Endometrial microvascular endothelial cells (primary cell): ENCODE results near the gene GH1. TPM values are rescaled to one million over a fixed set of nuclear protein-coding genes. Genes with fewer than 3 reads are reported as not detected.
"Not testable (repeated sequence)": the region's sequence is repeated elsewhere in the genome, so short reads cannot be mapped to it uniquely, and the experiment has no call there.

Experiments
- in situ Hi-C: cut with HindIII; loops from 2 replicates; pipeline ENCODE4 v1.10.0; 2017; ENCODE audit warnings: low sequenced_read_pairs, low pct_unique_long_range_greater_than_20kb; ENCODE audit errors: inconsistent ontology term
- total RNA-seq: library from RNA; depleted of rRNA; stranded (reverse); fragments of >200 nt; gene quantifications from one replicate; pipeline ENCODE4 v1.2.3, GENCODE V29; 2015; ENCODE audit errors: inconsistent ontology term

Gene GH1
- total RNA-seq, 1 donor from 2014 or later: not detected

GRCh38 chr17:63929860-63930766 lies 11.5 kb upstream of the GH1 start:
- in situ Hi-C loops: no loop called here

DNA sequence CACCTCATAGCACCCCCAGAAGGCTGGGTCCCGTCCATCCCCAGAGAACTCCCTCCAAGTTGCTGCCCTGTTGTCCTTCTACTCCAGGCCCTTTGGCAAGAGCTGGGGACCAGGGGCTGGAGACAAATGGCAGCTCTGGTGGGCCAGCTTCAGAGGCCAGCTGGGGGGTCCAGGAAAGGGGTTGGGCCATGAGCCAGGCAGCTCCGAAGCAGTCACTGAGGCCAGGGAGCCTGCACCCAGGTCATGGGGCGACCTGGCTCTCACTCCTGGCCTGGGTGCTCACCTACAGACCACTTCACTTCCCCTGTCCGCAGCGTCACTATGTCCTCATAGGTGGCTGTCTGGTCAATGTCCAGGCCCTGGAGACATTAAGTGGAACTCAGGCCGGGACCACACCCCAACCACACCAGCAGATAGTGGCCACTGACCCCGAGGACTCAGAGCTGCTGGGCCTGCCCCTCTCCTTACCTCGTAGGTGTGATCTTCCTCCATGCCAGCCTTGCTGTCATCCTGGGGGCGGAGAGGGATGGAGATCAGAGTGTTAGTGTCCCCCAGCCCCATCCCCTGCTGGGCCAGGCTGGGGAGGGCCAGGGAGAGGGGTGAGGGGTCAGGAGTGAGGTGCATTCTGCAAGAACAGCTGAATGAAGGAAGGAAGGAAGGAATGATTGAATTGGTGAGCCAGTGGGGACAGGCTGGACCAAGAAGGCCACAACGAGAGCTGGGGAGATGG lies 10.5 kb upstream of the GH1 start:
- in situ Hi-C loops: no loop called here

- in situ Hi-C loops: no loop called here
Measured at GRCh38 chr17:63928172-63928666, 9.6 kb upstream of the GH1 start.

GRCh38 chr17:63927464-63928171 lies 9.0 kb upstream of the GH1 start:
- in situ Hi-C loops: no loop called here

DNA sequence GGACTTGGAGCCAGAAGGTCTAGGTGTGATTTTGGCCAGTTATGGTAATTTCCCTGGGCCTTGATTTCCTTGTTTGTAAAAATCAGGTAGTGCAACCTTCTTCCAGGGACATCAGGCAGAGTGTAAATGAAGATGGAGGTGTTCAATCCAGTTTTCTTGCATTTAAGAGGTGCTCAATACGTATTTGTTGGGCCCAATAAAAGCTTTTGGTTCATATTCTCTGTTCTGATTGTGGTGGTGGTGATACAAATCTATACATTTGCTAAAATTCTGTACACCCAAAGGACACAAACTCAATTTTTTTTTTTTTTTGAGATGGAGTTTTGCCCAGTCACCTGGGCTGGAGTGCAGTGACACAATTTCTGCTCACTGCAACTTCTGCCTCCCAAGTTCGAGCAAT lies 7.5 kb upstream of the GH1 start:
- in situ Hi-C loops: no loop called here

GRCh38 chr17:63925615-63926014 lies 7.0 kb upstream of the GH1 start:
- in situ Hi-C loops: no loop called here

- in situ Hi-C loops: not testable (repeated sequence)
Measured at GRCh38 chr17:63922402-63922801, 3.8 kb upstream of the GH1 start.

DNA sequence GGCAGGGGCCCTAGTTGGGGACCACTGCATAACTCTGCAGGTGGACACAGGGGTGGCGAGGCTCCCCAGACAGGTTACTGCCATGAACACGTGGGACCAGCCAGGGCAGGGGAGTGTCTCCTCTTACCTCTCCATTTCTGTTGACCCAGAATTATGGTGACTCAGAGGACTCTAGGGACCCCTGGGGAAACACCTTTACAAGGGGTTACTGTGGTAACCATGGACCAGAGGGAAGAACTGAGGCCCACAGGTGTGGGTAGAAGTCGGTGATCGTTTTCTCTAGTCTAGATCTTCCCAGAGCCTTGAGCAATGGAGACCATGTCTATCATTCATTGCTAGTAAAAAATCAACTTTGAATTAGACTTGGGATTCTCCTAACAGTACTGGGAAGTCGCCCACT lies 2.1 kb upstream of the GH1 start:
- in situ Hi-C loops: not testable (repeated sequence)

GRCh38 chr17:63920050-63920449 lies 1.4 kb upstream of the GH1 start:
- in situ Hi-C loops: not testable (repeated sequence)

- in situ Hi-C loops: no loop called here
Measured at GRCh38 chr17:63919311-63919723, 678 bp upstream of the GH1 start.

DNA sequence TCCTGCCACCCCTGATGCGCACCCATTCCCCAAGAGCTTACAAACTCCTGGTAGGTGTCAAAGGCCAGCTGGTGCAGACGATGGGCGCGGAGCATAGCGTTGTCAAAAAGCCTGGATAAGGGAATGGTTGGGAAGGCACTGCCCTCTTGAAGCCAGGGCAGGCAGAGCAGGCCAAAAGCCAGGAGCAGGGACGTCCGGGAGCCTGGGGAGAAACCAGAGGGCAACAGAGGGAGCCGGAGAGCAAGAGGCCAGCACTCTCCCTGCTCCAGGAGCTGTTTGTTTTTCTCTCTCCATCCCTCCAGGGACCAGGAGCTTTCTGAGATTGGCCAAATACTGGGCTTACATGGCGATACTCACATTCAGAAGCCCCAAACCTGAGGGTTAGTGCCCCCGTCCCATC lies 334 bp downstream of the GH1 start:
- in situ Hi-C loops: no loop called here

DNA sequence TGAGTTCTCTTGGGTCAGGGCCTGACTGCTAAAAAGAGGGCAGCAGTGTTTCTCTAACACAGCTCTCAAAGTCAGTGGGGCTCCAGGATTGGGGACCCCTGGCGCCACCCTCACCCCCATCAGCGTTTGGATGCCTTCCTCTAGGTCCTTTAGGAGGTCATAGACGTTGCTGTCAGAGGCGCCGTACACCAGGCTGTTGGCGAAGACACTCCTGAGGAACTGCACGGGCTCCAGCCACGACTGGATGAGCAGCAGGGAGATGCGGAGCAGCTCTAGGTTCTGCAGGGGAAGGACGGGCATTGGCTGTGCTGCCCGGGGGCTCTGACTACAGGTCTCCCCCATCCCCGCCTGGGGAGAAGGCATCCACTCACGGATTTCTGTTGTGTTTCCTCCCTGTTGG lies 993 bp downstream of the GH1 start:
- in situ Hi-C loops: no loop called here

GRCh38 chr17:63917206-63917605 lies 1.4 kb downstream of the GH1 start:
- in situ Hi-C loops: not testable (repeated sequence)

GRCh38 chr17:63916566-63917185 lies 2.0 kb downstream of the GH1 start:
- in situ Hi-C loops: no loop called here

- in situ Hi-C loops: not testable (repeated sequence)
Measured at GRCh38 chr17:63915753-63916152, 2.9 kb downstream of the GH1 start.

DNA sequence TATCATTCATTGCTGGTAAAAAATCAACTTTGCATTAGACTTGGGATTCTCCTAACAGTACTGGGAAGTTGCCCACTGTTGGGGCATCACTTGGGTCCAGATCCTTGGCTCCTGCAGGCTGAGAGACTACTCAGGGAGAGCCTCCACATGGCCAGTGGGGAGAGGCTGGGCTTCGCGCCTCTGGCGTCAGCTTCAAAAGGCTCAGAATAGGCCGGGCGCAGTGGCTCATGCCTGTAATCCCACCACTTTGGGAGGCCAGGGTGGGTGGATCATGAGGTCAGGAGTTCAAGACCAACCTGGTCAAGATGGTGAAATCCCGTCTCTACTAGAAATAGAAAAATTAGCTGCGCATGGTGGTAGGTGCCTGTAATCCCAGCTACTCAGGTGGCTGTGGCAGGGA lies 4.2 kb downstream of the GH1 start:
- in situ Hi-C loops: no loop called here

DNA sequence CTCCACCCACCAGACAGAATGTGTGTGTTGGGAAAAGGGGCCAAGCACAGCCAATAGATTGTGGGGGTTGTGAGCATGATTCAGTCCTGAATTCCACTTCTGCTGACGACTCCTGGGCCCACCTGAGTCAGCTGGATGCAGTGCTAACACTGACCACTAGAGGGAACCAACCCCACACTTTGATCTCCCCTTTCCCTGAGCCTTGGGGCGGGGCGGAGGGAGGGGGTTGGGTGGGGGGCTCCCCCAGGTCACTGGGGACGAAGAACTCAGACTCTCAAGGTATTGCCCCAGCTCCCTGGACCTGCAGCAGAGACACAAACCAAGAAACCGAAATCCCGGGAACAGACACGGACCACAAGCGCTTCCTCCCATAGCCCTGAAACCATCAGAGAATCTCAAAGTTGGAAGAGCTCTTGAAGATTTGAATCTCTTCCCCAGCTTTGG lies 7.0 kb downstream of the GH1 start:
- in situ Hi-C loops: no loop called here

- in situ Hi-C loops: no loop called here
Measured at GRCh38 chr17:63911041-63911635, 7.5 kb downstream of the GH1 start, which contains the start of gene CSHL1. TSS of gene CSHL1 (minus strand) at chr17:63911258. CDS start at chr17:63911196, 62 bp downstream.
